GM23338 (cell line): ENCODE data around the gene FOXQ1. TPM values are rescaled to one million over a fixed set of nuclear protein-coding genes. Genes with fewer than 3 reads are reported as not detected.

Experiments used
- ATAC-seq: fragments of 200-7000 bp; cut with Tn5 transposase; 3 replicates; pipeline ENCODE4 v1.9.1; 2020
- DNase-seq: peaks from one replicate; pipeline ENCODE4 v3.0.0-alpha.2; 2015; ENCODE audit warnings: low spot score
- H2AFZ ChIP-seq: fragments of 200-600 bp; sonication (generic); 2 replicates; pipeline ENCODE4 v1.8.0; 2016; ENCODE audit warnings: antibody characterized with exemption, mild to moderate bottlenecking, moderate library complexity
- H3F3A ChIP-seq: fragments of 200-600 bp; sonication (generic); replicated peaks from 2 replicates; pipeline ENCODE4 v1.8.0; 2017; ENCODE audit warnings: antibody characterized with exemption, mixed run types, low read depth
- H3K27ac ChIP-seq: fragments of 200-600 bp; sonication (generic); 2 replicates; pipeline ENCODE4 v1.6.1; 2016; ENCODE audit warnings: low read depth
- H3K27me3 ChIP-seq: fragments of 200-600 bp; sonication (generic); 2 replicates; pipeline ENCODE4 v1.8.0; 2016; ENCODE audit warnings: mild to moderate bottlenecking, mixed run types, moderate library complexity; ENCODE audit not compliant: insufficient read depth
- H3K36me3 ChIP-seq: fragments of 200-600 bp; sonication (generic); 2 replicates; pipeline ENCODE4 v1.8.0; 2016; ENCODE audit warnings: mild to moderate bottlenecking; ENCODE audit not compliant: insufficient read depth
- H3K4me1 ChIP-seq: fragments of 200-600 bp; sonication (generic); 2 replicates; pipeline ENCODE4 v1.8.0; 2016; ENCODE audit warnings: mild to moderate bottlenecking, moderate library complexity; ENCODE audit not compliant: insufficient read depth
- H3K4me2 ChIP-seq: fragments of 200-600 bp; sonication (generic); 2 replicates; pipeline ENCODE4 v1.7.1; 2017; ENCODE audit warnings: mixed run types
- H3K4me3 ChIP-seq: fragments of 200-600 bp; sonication (generic); 2 replicates; pipeline ENCODE4 v1.6.1; 2016; ENCODE audit warnings: mixed run types
- H3K79me2 ChIP-seq: fragments of 200-600 bp; sonication (generic); replicated peaks from 2 replicates; pipeline ENCODE4 v1.8.0; 2017; ENCODE audit warnings: mild to moderate bottlenecking; ENCODE audit not compliant: insufficient read depth
- H3K9me2 ChIP-seq: fragments of 200-600 bp; sonication (generic); 2 replicates; pipeline ENCODE4 v1.8.0; 2017; ENCODE audit not compliant: insufficient read depth
- H4K20me1 ChIP-seq: fragments of 200-600 bp; sonication (generic); replicated peaks from 2 replicates; pipeline ENCODE4 v1.8.0; 2017; ENCODE audit warnings: mild to moderate bottlenecking; ENCODE audit not compliant: insufficient read depth
- H3K27ac Mint-ChIP-seq: 2 replicates; pipeline ENCODE4 v1.8.0; 2020; ENCODE audit warnings: inconsistent platforms, mild to moderate bottlenecking, moderate library complexity, mixed read lengths
- H3K27me3 Mint-ChIP-seq: 3 replicates; pipeline ENCODE4 v1.8.0; 2022; ENCODE audit warnings: low read depth, mild to moderate bottlenecking, moderate library complexity, mixed read lengths, inconsistent platforms; ENCODE audit not compliant: insufficient read depth, poor library complexity
- H3K36me3 Mint-ChIP-seq: 3 replicates; pipeline ENCODE4 v1.8.0; 2021; ENCODE audit warnings: low read depth, mild to moderate bottlenecking, inconsistent platforms, moderate library complexity, mixed read lengths
- H3K4me1 Mint-ChIP-seq: 3 replicates; pipeline ENCODE4 v1.8.0; 2020; ENCODE audit warnings: mild to moderate bottlenecking, inconsistent platforms, mixed read lengths
- H3K4me3 Mint-ChIP-seq: 3 replicates; pipeline ENCODE4 v1.8.0; 2021; ENCODE audit warnings: moderate library complexity, mild to moderate bottlenecking, inconsistent platforms, mixed read lengths
- H3K9me3 Mint-ChIP-seq: 3 replicates; pipeline ENCODE4 v1.8.0; 2020; ENCODE audit warnings: moderate library complexity, mild to moderate bottlenecking, inconsistent platforms, mixed read lengths
- CREB1 ChIP-seq: fragments of 250-450 bp; sonication (Bioruptor Pico); IDR thresholded peaks from 2 replicates; pipeline ENCODE4 v1.5.0; 2020; ENCODE audit warnings: low read depth, mild to moderate bottlenecking, moderate library complexity
- CTCF ChIP-seq, 2 experiments: fragments of 200-600 bp in 1 of 2; sonication (generic) in 1 of 2; conservative IDR thresholded peaks; 2 replicates each; pipeline versions ENCODE4 v1.5.1 to v1.6.1; 2016 to 2017; ENCODE audit warnings: antibody characterized with exemption in 2 of 2, low read depth in 2 of 2, mild to moderate bottlenecking in 2 of 2, moderate library complexity in 1 of 2
- EZH2 ChIP-seq: fragments of 200-600 bp; sonication (generic); IDR thresholded peaks from one replicate; pipeline ENCODE4 v1.8.0; 2017; ENCODE audit warnings: antibody characterized with exemption, mild to moderate bottlenecking, low read depth; ENCODE audit not compliant: unreplicated experiment
- NANOG ChIP-seq: IDR thresholded peaks from 2 replicates; pipeline ENCODE4 v1.6.1; 2016; ENCODE audit warnings: antibody characterized with exemption, borderline replicate concordance
- POLR2AphosphoS5 ChIP-seq: IDR thresholded peaks from 2 replicates; pipeline ENCODE4 v1.6.1; 2016; ENCODE audit warnings: antibody characterized with exemption, low read depth
- STAT1 ChIP-seq: IDR thresholded peaks from one replicate; pipeline ENCODE4 v1.6.1; 2016; ENCODE audit warnings: antibody characterized with exemption; ENCODE audit not compliant: unreplicated experiment
- ZNF114 ChIP-seq: fragments of 250-450 bp; sonication (Bioruptor Pico); IDR thresholded peaks from 2 replicates; pipeline ENCODE4 v1.5.0; 2020; ENCODE audit warnings: mild to moderate bottlenecking, moderate library complexity
- ZNF331 ChIP-seq: fragments of 250-450 bp; sonication (Bioruptor Pico); IDR thresholded peaks from 2 replicates; pipeline ENCODE4 v1.5.0; 2020; ENCODE audit warnings: low read depth, mild to moderate bottlenecking, moderate library complexity
- ZNF462 ChIP-seq: fragments of 250-450 bp; sonication (Bioruptor Pico); IDR thresholded peaks from 2 replicates; pipeline ENCODE4 v1.5.0; 2020; ENCODE audit warnings: mild to moderate bottlenecking, moderate library complexity
- polyA plus RNA-seq: library from polyadenylated mRNA; unstranded; fragments of >200 nt; fragmentation: Nextera tagmentation; extraction: Ambion mirVana; gene quantifications from 2 replicates; pipeline ENCODE4 v1.2.1, GENCODE V29; 2016
- total RNA-seq: library from RNA; depleted of rRNA; stranded (reverse); fragments of >200 nt; shearing (Covaris generic); gene quantifications from 2 replicates; pipeline ENCODE4 v1.2.3, GENCODE V29; 2014
- TF ChIP-seq, protein P1 (sequence below): IDR thresholded peaks from 2 replicates; pipeline ENCODE4 v1.6.1; 2016; ENCODE audit warnings: antibody characterized with exemption
- TF ChIP-seq, protein P2 (sequence below): IDR thresholded peaks from one replicate; pipeline ENCODE4 v1.6.1; 2018; ENCODE audit warnings: antibody characterized with exemption; ENCODE audit not compliant: unreplicated experiment

FOXQ1 gene
- total and polyA plus RNA-seq, 2 experiments from 2014 or later, result not detected

GRCh38 chr6:1346101-1346500 lies 34.2 kb downstream of the FOXQ1 start:
- no peak overlapping the region for H3K27ac ChIP-seq
- H3K27me3 Mint-ChIP-seq, result peaks cover 7% of the 10 kb centered on the region
- no peaks in the 10 kb centered on the region for H3K79me2 ChIP-seq
- H3K27ac Mint-ChIP-seq, result no peak overlapping the region
- no peaks in the 10 kb centered on the region for H3K9me2 ChIP-seq
- H3K4me1 ChIP-seq, result peaks cover 12% of the 10 kb centered on the region
- H3F3A ChIP-seq, result no peaks in the 10 kb centered on the region
- no peaks in the 10 kb centered on the region for H3K27me3 ChIP-seq
- peaks cover 35% of the 10 kb centered on the region for H3K9me3 Mint-ChIP-seq
- H2AFZ ChIP-seq, result no peak overlapping the region
- H4K20me1 ChIP-seq, result no peaks in the 10 kb centered on the region
- H3K4me3 Mint-ChIP-seq, result no peak overlapping the region
- no peak for DNase-seq
- no peak for ATAC-seq
- H3K4me1 Mint-ChIP-seq, result peaks cover 26% of the 10 kb centered on the region
- H3K36me3 ChIP-seq, result no peaks in the 10 kb centered on the region
- H3K4me3 ChIP-seq, result no peak overlapping the region
- no peak overlapping the region for H3K4me2 ChIP-seq
- TF ChIP-seq ZNF462 (CRISPR knock-in tag) (no peak), CREB1 (CRISPR knock-in tag) (no peak), POLR2AphosphoS5 (no peak), ZNF114 (CRISPR knock-in tag) (no peak), NANOG (no peak), CTCF (conservative IDR thresholded peaks at IDR 0.05; ENCODE audit: low read depth in 2 of 2) (no peak), EZH2 (no peak), STAT1 (no peak), ZNF331 (CRISPR knock-in tag) (no peak)
- TF ChIP-seq, protein P1, sequence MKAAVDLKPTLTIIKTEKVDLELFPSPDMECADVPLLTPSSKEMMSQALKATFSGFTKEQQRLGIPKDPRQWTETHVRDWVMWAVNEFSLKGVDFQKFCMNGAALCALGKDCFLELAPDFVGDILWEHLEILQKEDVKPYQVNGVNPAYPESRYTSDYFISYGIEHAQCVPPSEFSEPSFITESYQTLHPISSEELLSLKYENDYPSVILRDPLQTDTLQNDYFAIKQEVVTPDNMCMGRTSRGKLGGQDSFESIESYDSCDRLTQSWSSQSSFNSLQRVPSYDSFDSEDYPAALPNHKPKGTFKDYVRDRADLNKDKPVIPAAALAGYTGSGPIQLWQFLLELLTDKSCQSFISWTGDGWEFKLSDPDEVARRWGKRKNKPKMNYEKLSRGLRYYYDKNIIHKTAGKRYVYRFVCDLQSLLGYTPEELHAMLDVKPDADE, result no peak
- TF ChIP-seq, protein P2, sequence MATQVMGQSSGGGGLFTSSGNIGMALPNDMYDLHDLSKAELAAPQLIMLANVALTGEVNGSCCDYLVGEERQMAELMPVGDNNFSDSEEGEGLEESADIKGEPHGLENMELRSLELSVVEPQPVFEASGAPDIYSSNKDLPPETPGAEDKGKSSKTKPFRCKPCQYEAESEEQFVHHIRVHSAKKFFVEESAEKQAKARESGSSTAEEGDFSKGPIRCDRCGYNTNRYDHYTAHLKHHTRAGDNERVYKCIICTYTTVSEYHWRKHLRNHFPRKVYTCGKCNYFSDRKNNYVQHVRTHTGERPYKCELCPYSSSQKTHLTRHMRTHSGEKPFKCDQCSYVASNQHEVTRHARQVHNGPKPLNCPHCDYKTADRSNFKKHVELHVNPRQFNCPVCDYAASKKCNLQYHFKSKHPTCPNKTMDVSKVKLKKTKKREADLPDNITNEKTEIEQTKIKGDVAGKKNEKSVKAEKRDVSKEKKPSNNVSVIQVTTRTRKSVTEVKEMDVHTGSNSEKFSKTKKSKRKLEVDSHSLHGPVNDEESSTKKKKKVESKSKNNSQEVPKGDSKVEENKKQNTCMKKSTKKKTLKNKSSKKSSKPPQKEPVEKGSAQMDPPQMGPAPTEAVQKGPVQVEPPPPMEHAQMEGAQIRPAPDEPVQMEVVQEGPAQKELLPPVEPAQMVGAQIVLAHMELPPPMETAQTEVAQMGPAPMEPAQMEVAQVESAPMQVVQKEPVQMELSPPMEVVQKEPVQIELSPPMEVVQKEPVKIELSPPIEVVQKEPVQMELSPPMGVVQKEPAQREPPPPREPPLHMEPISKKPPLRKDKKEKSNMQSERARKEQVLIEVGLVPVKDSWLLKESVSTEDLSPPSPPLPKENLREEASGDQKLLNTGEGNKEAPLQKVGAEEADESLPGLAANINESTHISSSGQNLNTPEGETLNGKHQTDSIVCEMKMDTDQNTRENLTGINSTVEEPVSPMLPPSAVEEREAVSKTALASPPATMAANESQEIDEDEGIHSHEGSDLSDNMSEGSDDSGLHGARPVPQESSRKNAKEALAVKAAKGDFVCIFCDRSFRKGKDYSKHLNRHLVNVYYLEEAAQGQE, result no peak
- peaks cover 29% of the 10 kb centered on the region for H3K36me3 Mint-ChIP-seq
